DND-41 (cell line): Measurements from ENCODE around the gene IL1B.

Experiments used
- CTCF ChIP-seq: IDR thresholded peaks from 2 replicates; pipeline ENCODE4 v1.5.1; 2012; ENCODE audit warnings: borderline replicate concordance, low read length, moderate library complexity, mild to moderate bottlenecking; ENCODE audit not compliant: poor library complexity, severe bottlenecking; ENCODE audit errors: extremely low read depth
- EZH2 ChIP-seq: IDR thresholded peaks from 3 replicates; pipeline ENCODE4 v1.6.1; 2012; ENCODE audit warnings: borderline replicate concordance, low read depth, mild to moderate bottlenecking, moderate library complexity, low read length, inconsistent platforms; ENCODE audit not compliant: severe bottlenecking

GRCh38 chr2:112800881-112801583 is 35.5 kb downstream of the IL1B start:
- no peak for TF ChIP-seq CTCF
- TF ChIP-seq EZH2, result no peak
